ENCODE measurements around the gene XYLT1.

- TF ChIP-seq CTCF (IDR thresholded peaks at IDR 0.05; ENCODE audit: control extremely low read depth in 1 of 3, insufficient read depth in 1 of 3, low read depth in 1 of 3, low read length in 3 of 3) (no peak), POLR2AphosphoS5 (IDR thresholded peaks at IDR 0.05; ENCODE audit: low read depth, low read length) (no peak), HDAC2 (IDR thresholded peaks at IDR 0.05; ENCODE audit: borderline replicate concordance in 1 of 2, low read depth in 2 of 2, low read length in 2 of 2) (no peak), GABPA (IDR thresholded peaks at IDR 0.05; ENCODE audit: borderline replicate concordance, insufficient read depth, low read length) (no peak), EZH2 (IDR thresholded peaks at IDR 0.05; ENCODE audit: low read depth, low read length, severe bottlenecking) (no peak), MAFK (IDR thresholded peaks at IDR 0.05; ENCODE audit: low read depth, low read length) (no peak), TEAD4 (IDR thresholded peaks at IDR 0.05; ENCODE audit: low read depth, low read length) (no peak), ATF2 (IDR thresholded peaks at IDR 0.05; ENCODE audit: low read length) (no peak), TCF12 (IDR thresholded peaks at IDR 0.05; ENCODE audit: low read depth, low read length) (no peak)
Measured at GRCh38 chr16:17271687-17272086, 199.1 kb downstream of the XYLT1 start.

All from H1 (cell line).